HepG2 (cell line): Measurements from ENCODE around the gene OTOP2. TPM values are rescaled to one million over a fixed set of nuclear protein-coding genes. Genes with fewer than 3 reads are reported as not detected.

Experiments used
- ATAC-seq: fragments of 200-7000 bp; cut with Tn5 transposase; 3 replicates; pipeline ENCODE4 v1.9.1; 2020; ENCODE audit warnings: mild to moderate bottlenecking, moderate library complexity
- BruUV-seq: library from RNA; stranded (reverse); fragments of 400-500 nt; replicated peaks from 2 replicates; lab custom pipeline; 2021; lab: Mats Ljungman, UMichigan
- CTCF ChIA-PET: fragments of 300-600 bp; formaldehyde crosslinking; extraction: SDS; loops from one replicate; lab custom pipeline; 2021; ENCODE audit warnings: low total read pairs, inconsistent platforms, low intra/inter-chr PET ratio; lab: Yijun Ruan, JAX
- POLR2A ChIA-PET: fragments of 350-600 bp; sonication (Branson Sonifier 250); formaldehyde crosslinking; loops from one replicate; lab custom pipeline; 2020; ENCODE audit warnings: antibody characterized with exemption, inconsistent platforms; lab: Yijun Ruan, JAX
- DNase-seq: peaks from one replicate; pipeline ENCODE4 v3.0.0-alpha.2; 2015; ENCODE audit warnings: low spot score
- FAIRE-seq: peaks from 3 replicates; lab custom pipeline; 2011; peaks lifted over from hg19 to GRCh38; lab: Jason Lieb, UNC
- H2AFZ ChIP-seq: one replicate; pipeline ENCODE4 v1.6.1; 2011; ENCODE audit warnings: low read length, inconsistent platforms
- H3K27ac ChIP-seq: fragments of 300-600 bp; 3 replicates; pipeline ENCODE4 v1.8.0; 2011; ENCODE audit warnings: mixed run types, mild to moderate bottlenecking, mixed read lengths, low read length, inconsistent platforms; ENCODE audit not compliant: insufficient read depth; ENCODE audit errors: extremely low read length
- H3K27me3 ChIP-seq, 2 experiments: fragments of 200-600 bp in 1 of 2; 2 replicates in 1 of 2; 3 replicates in 1 of 2; pipeline versions ENCODE4 v1.6.0 to v1.8.0; 2011; ENCODE audit warnings: low read length in 2 of 2, mild to moderate bottlenecking in 2 of 2, moderate library complexity in 2 of 2, inconsistent platforms in 1 of 2; ENCODE audit not compliant: insufficient read depth in 2 of 2, control insufficient read depth in 1 of 2
- H3K36me3 ChIP-seq, 2 experiments: fragments of 200-600 bp in 1 of 2; replicated peaks in 1 of 2; 2 replicates in 1 of 2; 3 replicates in 1 of 2; pipeline versions ENCODE4 v1.5.1 to v1.8.0; 2011; ENCODE audit warnings: low read length in 2 of 2, inconsistent platforms in 1 of 2; ENCODE audit not compliant: insufficient read depth in 2 of 2, control insufficient read depth in 1 of 2
- H3K4me1 ChIP-seq: 2 replicates; pipeline ENCODE4 v1.5.1; 2012; ENCODE audit warnings: low read length, inconsistent platforms; ENCODE audit not compliant: insufficient read depth
- H3K4me2 ChIP-seq: 2 replicates; pipeline ENCODE4 v1.6.0; 2011; ENCODE audit warnings: low read depth, low read length, inconsistent platforms
- H3K4me3 ChIP-seq, 3 experiments: fragments of 200-600 bp in 1 of 3; sonication (generic), shearing (Covaris generic) in 1 of 3; replicated peaks in 1 of 3; 2 replicates each; pipeline ENCODE4 v1.5.1; 2011 to 2016; ENCODE audit warnings: low read length in 3 of 3, inconsistent platforms in 2 of 3, low read depth in 2 of 3, mild to moderate bottlenecking in 2 of 3, control low read depth in 1 of 3, mixed read lengths in 1 of 3; ENCODE audit not compliant: insufficient read depth in 1 of 3
- H3K79me2 ChIP-seq: one replicate; pipeline ENCODE4 v1.6.1; 2011; ENCODE audit warnings: low read length, inconsistent platforms; ENCODE audit not compliant: insufficient read depth
- H3K9ac ChIP-seq: 2 replicates; pipeline ENCODE4 v1.6.0; 2011; ENCODE audit warnings: mild to moderate bottlenecking, low read depth, low read length, inconsistent platforms; ENCODE audit not compliant: insufficient read depth
- H3K9me3 ChIP-seq: 2 replicates; pipeline ENCODE4 v1.5.1; 2012; ENCODE audit warnings: mild to moderate bottlenecking, low read length
- H4K20me1 ChIP-seq: 2 replicates; pipeline ENCODE4 v1.6.0; 2011; ENCODE audit warnings: inconsistent platforms, mild to moderate bottlenecking, low read length, moderate library complexity; ENCODE audit not compliant: insufficient read depth
- E2F5 ChIP-seq: sonication (generic); formaldehyde crosslinking; conservative IDR thresholded peaks from 2 replicates; pipeline ENCODE4 v1.4.0; 2020; ENCODE audit warnings: missing genetic modification reagents
- HIC2 ChIP-seq: sonication (generic); formaldehyde crosslinking; IDR thresholded peaks from 2 replicates; pipeline ENCODE4 v1.9.0; 2022; ENCODE audit warnings: low read depth, missing genetic modification reagents
- HNRNPK ChIP-seq: fragments of 200-400 bp; formaldehyde crosslinking; IDR thresholded peaks from 2 replicates; pipeline ENCODE4 v1.6.1; 2018; ENCODE audit warnings: low read length, low read depth, moderate library complexity, mild to moderate bottlenecking; ENCODE audit not compliant: poor library complexity, severe bottlenecking
- PRMT3 ChIP-seq: sonication (generic); formaldehyde crosslinking; IDR thresholded peaks from 2 replicates; pipeline ENCODE4 v1.8.1; 2022; ENCODE audit warnings: low read depth, mild to moderate bottlenecking, moderate library complexity, missing genetic modification reagents, borderline replicate concordance
- REPIN1 ChIP-seq: sonication (generic); formaldehyde crosslinking; IDR thresholded peaks from 2 replicates; pipeline ENCODE4 v1.8.0; 2022; ENCODE audit warnings: missing genetic modification reagents, low read depth, mild to moderate bottlenecking, borderline replicate concordance
- ZNF17 ChIP-seq: sonication (generic); formaldehyde crosslinking; IDR thresholded peaks from 2 replicates; pipeline ENCODE4 v1.5.0; 2020; ENCODE audit warnings: mild to moderate bottlenecking, missing genetic modification reagents
- ZNF414 ChIP-seq: sonication (generic); formaldehyde crosslinking; IDR thresholded peaks from 2 replicates; pipeline ENCODE4 v1.5.0; 2020; ENCODE audit warnings: missing genetic modification reagents
- ZNF44 ChIP-seq: sonication (generic); formaldehyde crosslinking; IDR thresholded peaks from 2 replicates; pipeline ENCODE4 v1.5.1; 2020; ENCODE audit warnings: mild to moderate bottlenecking, missing genetic modification reagents
- WGBS: methylation state at CpG from one replicate; pipeline ENCODE4 v1.1.6; 2017; ENCODE audit warnings: low lambda C conversion rate; 5-methylcytosine and 5-hydroxymethylcytosine counted together
- in situ Hi-C: cut with HindIII; loops from 2 replicates; pipeline ENCODE4 v1.10.0; 2017; ENCODE audit warnings: low pct_unique_long_range_greater_than_20kb; ENCODE audit not compliant: extremely low pct_ligation_motif_present
- intact Hi-C: fragments of 100-400 bp; cut with micrococcal nuclease; formaldehyde crosslinking; loops from one replicate; pipeline ENCODE4 v1.10.0; 2022; ENCODE audit not compliant: unreplicated experiment
- polyA plus RNA-seq, 8 experiments: library from polyadenylated mRNA; depleted of rRNA in 3 of 8; stranded (reverse) in 7 of 8; unstranded in 1 of 8; fragments of >200 nt; fragmentation: Illumina TruSeq in 4 of 8; extraction: Trizol in 4 of 8; gene quantifications; 2 replicates each; pipeline versions ENCODE4 v1.2.1 to v1.2.3, GENCODE V29; 2011 to 2016; ENCODE audit warnings: low read depth in 4 of 8, missing spikeins in 1 of 8, mixed read lengths in 1 of 8; ENCODE audit not compliant: insufficient read depth in 1 of 8
- total RNA-seq, 5 experiments: library from RNA; depleted of rRNA; stranded (reverse); fragments of >200 nt; fragmentation: Illumina TruSeq; extraction: Trizol; gene quantifications; 2 replicates each; pipeline ENCODE4 v1.2.3, GENCODE V29; 2016; ENCODE audit warnings: low read depth in 1 of 5
- TF ChIP-seq, protein P1 (sequence below), 2 experiments: fragments of 450-650 bp in 1 of 2; sonication (generic) in 1 of 2; formaldehyde crosslinking; IDR thresholded peaks; 2 replicates each; pipeline versions ENCODE4 v1.5.0 to v1.8.0; 2020 to 2022; ENCODE audit warnings: mild to moderate bottlenecking in 1 of 2, missing genetic modification reagents in 1 of 2
- TF ChIP-seq, protein P2 (sequence below): sonication (generic); formaldehyde crosslinking; conservative IDR thresholded peaks from 2 replicates; pipeline ENCODE4 v1.4.0; 2020; ENCODE audit warnings: missing genetic modification reagents
- TF ChIP-seq, protein P3 (sequence below): sonication (generic); formaldehyde crosslinking; IDR thresholded peaks from 2 replicates; pipeline ENCODE4 v1.5.0; 2020; ENCODE audit warnings: missing genetic modification reagents
- TF ChIP-seq, protein P4 (sequence below): IDR thresholded peaks from 2 replicates; pipeline ENCODE4 v1.6.1; 2016
- TF ChIP-seq, protein P5 (sequence below): sonication (generic); formaldehyde crosslinking; IDR thresholded peaks from 2 replicates; pipeline ENCODE4 v1.4.0; 2020; ENCODE audit warnings: missing genetic modification reagents
- TF ChIP-seq, protein P6 (sequence below): sonication (generic); formaldehyde crosslinking; conservative IDR thresholded peaks from 2 replicates; pipeline ENCODE4 v1.8.0; 2022; ENCODE audit warnings: mild to moderate bottlenecking, moderate library complexity, missing genetic modification reagents

The OTOP2 gene
- total and polyA plus RNA-seq, 2 of the 13 experiments (the other 11 are each of a cell fraction or from before 2014, with no cell fraction given): not detected

GRCh38 chr17:74917430-74917829 lies 6.6 kb upstream of the OTOP2 start:
- H3K36me3 ChIP-seq: no peaks in the 10 kb centered on the region
- H3K4me1 ChIP-seq: peaks cover 26% of the 10 kb centered on the region
- no peak overlapping the region for H3K4me2 ChIP-seq
- POLR2A ChIA-PET: interaction anchor here (1.0 kb wide), 1 partner anchor 44 kb away, joined by 3 read pairs; the partner anchor contains the start of gene FDXR
- H3K4me3 ChIP-seq: no peak overlapping the region
- in situ Hi-C loops (loop anchor here (5.0 kb wide), 1 partner anchor 90 kb away; no protein-coding TSS in a partner anchor), intact Hi-C loops (no loop called here)
- 38% methylated on average over 10 of the region's 10 CpGs for WGBS
- FAIRE-seq: no peak
- H2AFZ ChIP-seq: no peak overlapping the region
- H4K20me1 ChIP-seq: no peaks in the 10 kb centered on the region
- no peak for DNase-seq
- H3K9me3 ChIP-seq: no peaks in the 10 kb centered on the region
- ATAC-seq: no peak
- H3K79me2 ChIP-seq: no peaks in the 10 kb centered on the region
- H3K9ac ChIP-seq: no peak overlapping the region
- H3K27me3 ChIP-seq: peaks cover 11 to 51% of the 10 kb centered on the region in 2 experiments
- H3K27ac ChIP-seq: no peak overlapping the region
- BruUV-seq: no TSS peak
- CTCF ChIA-PET: no interaction called here
- TF ChIP-seq, protein P1, sequence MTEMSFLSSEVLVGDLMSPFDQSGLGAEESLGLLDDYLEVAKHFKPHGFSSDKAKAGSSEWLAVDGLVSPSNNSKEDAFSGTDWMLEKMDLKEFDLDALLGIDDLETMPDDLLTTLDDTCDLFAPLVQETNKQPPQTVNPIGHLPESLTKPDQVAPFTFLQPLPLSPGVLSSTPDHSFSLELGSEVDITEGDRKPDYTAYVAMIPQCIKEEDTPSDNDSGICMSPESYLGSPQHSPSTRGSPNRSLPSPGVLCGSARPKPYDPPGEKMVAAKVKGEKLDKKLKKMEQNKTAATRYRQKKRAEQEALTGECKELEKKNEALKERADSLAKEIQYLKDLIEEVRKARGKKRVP (CRISPR knock-in tag; IDR thresholded peaks at IDR 0.05): no peak
- TF ChIP-seq ZNF414 (CRISPR knock-in tag): no peak
- TF ChIP-seq, protein P2, sequence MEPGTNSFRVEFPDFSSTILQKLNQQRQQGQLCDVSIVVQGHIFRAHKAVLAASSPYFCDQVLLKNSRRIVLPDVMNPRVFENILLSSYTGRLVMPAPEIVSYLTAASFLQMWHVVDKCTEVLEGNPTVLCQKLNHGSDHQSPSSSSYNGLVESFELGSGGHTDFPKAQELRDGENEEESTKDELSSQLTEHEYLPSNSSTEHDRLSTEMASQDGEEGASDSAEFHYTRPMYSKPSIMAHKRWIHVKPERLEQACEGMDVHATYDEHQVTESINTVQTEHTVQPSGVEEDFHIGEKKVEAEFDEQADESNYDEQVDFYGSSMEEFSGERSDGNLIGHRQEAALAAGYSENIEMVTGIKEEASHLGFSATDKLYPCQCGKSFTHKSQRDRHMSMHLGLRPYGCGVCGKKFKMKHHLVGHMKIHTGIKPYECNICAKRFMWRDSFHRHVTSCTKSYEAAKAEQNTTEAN (CRISPR knock-in tag): no peak
- TF ChIP-seq E2F5 (CRISPR knock-in tag): no peak
- TF ChIP-seq, protein P3, sequence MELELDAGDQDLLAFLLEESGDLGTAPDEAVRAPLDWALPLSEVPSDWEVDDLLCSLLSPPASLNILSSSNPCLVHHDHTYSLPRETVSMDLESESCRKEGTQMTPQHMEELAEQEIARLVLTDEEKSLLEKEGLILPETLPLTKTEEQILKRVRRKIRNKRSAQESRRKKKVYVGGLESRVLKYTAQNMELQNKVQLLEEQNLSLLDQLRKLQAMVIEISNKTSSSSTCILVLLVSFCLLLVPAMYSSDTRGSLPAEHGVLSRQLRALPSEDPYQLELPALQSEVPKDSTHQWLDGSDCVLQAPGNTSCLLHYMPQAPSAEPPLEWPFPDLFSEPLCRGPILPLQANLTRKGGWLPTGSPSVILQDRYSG: no peak
- TF ChIP-seq ZNF17 (CRISPR knock-in tag): no peak
- TF ChIP-seq ZNF44 (CRISPR knock-in tag): no peak
- TF ChIP-seq PRMT3 (CRISPR knock-in tag): no peak
- TF ChIP-seq, protein P4, sequence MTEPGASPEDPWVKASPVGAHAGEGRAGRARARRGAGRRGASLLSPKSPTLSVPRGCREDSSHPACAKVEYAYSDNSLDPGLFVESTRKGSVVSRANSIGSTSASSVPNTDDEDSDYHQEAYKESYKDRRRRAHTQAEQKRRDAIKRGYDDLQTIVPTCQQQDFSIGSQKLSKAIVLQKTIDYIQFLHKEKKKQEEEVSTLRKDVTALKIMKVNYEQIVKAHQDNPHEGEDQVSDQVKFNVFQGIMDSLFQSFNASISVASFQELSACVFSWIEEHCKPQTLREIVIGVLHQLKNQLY: no peak
- TF ChIP-seq, protein P5, sequence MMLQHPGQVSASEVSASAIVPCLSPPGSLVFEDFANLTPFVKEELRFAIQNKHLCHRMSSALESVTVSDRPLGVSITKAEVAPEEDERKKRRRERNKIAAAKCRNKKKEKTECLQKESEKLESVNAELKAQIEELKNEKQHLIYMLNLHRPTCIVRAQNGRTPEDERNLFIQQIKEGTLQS (CRISPR knock-in tag): no peak
- no peak for TF ChIP-seq HIC2
- no peak for TF ChIP-seq HNRNPK
- TF ChIP-seq REPIN1: no peak
- TF ChIP-seq, protein P6, sequence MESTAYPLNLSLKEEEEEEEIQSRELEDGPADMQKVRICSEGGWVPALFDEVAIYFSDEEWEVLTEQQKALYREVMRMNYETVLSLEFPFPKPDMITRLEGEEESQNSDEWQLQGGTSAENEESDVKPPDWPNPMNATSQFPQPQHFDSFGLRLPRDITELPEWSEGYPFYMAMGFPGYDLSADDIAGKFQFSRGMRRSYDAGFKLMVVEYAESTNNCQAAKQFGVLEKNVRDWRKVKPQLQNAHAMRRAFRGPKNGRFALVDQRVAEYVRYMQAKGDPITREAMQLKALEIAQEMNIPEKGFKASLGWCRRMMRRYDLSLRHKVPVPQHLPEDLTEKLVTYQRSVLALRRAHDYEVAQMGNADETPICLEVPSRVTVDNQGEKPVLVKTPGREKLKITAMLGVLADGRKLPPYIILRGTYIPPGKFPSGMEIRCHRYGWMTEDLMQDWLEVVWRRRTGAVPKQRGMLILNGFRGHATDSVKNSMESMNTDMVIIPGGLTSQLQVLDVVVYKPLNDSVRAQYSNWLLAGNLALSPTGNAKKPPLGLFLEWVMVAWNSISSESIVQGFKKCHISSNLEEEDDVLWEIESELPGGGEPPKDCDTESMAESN (CRISPR knock-in tag): no peak
